Cardiac fibroblast (primary cell): ENCODE measurements around the gene SLC27A3.

ENCODE experiments used
- DNase-seq, 2 donors: peaks; one replicate each; pipeline versions ENCODE4 v3.0.0 to v3.0.0-alpha.2; 2010; ENCODE audit warnings: low read depth in 2 of 2
- H3K4me3 ChIP-seq, 2 donors: replicated peaks in 1 of 2; 1 replicate in 1 of 2; 2 replicates in 1 of 2; pipeline ENCODE4 v1.5.1; 2011; ENCODE audit warnings: low read depth in 2 of 2, low read length in 2 of 2, mild to moderate bottlenecking in 2 of 2, moderate library complexity in 1 of 2
- TF ChIP-seq, protein P1 (sequence below): IDR thresholded peaks from one replicate; pipeline ENCODE4 v1.5.1; 2011; ENCODE audit warnings: low read depth, mild to moderate bottlenecking, low read length, inconsistent platforms

SLC27A3 gene

DNA sequence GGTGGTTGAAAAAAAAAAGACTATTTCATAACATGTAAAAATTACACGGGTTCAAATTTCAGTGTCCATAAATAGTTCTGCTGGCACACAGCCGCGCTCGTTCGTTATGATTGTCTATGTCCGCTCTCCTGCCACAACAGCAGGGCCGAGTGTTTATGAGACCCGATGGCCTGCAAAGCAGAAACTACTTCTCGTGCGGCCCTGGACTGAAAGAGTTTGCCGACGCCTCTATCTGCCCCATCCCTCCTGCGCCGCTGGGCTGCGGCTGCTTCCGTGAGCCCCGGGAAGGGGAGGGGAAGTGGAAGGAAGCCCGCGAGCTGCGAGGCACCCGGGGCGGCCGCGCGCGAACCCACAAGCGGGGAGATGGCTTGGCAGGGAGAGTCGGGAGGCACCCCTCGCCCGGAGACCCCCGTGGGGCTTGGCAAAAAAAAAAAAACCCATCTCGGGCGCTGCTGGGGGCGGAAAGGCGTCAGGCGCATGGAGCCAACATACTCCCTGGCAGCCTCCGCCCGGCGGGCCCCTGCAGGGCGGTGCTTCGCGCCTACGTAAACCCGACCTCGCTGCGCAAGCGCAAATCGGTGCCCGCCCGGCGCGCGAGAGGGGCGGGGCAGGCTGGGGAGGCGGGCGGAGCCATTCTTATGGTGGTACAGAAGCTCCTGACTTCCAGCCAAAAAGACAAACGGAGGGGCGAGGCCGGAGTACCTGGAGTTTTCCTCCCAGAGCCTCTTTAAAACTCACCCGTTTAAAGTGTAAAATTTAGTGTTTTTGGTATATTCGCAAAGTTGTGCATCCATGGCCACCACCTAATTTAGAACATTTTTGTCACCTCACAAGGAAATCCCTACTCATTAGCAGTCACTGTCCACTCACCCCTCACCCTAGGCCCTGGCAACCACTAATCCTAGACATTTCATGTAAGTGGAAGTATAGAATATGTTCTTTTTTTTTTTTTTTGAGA is 8.3 kb downstream of the SLC27A3 start:
- TF ChIP-seq, protein P1, sequence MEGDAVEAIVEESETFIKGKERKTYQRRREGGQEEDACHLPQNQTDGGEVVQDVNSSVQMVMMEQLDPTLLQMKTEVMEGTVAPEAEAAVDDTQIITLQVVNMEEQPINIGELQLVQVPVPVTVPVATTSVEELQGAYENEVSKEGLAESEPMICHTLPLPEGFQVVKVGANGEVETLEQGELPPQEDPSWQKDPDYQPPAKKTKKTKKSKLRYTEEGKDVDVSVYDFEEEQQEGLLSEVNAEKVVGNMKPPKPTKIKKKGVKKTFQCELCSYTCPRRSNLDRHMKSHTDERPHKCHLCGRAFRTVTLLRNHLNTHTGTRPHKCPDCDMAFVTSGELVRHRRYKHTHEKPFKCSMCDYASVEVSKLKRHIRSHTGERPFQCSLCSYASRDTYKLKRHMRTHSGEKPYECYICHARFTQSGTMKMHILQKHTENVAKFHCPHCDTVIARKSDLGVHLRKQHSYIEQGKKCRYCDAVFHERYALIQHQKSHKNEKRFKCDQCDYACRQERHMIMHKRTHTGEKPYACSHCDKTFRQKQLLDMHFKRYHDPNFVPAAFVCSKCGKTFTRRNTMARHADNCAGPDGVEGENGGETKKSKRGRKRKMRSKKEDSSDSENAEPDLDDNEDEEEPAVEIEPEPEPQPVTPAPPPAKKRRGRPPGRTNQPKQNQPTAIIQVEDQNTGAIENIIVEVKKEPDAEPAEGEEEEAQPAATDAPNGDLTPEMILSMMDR: no peak
- DNase-seq: peak; percentile 91 to 96
- peak overlapping the region; percentile 65 to 69 for H3K4me3 ChIP-seq

DNA sequence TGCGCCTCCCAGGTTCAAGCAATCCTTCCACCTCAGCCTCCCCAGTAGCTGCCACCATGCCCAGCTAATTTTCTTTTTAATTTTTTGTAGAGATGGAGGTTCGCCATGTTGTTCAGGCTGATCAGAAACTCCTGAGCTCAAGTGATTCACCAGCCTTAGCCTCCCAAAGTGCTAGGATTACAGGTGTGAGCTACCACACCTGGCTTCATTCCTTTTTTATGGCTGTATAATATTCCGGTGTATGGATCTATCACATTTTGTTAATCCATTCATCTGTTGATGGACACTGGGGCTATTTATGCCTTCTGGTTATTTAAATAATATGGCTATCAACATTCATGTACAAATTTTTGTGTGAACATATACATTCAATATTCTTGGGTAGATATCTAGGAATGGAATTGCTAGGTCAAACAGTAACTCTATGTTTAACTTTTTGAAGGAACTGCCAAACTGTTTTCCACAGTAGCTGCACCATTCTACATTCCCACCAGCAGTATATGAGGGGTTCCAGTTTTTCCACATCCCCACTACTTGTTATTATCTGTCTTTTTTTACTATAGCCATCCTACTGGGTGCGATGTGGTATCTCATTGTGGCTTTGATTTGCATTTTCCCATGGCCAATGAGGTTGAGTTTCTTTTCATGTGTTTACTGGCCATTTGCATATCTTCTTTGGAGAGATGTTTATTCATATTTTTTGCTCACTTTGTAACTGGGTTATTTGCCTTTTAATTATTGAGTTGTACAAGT is 11.0 kb downstream of the SLC27A3 start:
- H3K4me3 ChIP-seq: no peak overlapping the region
- TF ChIP-seq, protein P1: no peak
- no peak for DNase-seq

DNA sequence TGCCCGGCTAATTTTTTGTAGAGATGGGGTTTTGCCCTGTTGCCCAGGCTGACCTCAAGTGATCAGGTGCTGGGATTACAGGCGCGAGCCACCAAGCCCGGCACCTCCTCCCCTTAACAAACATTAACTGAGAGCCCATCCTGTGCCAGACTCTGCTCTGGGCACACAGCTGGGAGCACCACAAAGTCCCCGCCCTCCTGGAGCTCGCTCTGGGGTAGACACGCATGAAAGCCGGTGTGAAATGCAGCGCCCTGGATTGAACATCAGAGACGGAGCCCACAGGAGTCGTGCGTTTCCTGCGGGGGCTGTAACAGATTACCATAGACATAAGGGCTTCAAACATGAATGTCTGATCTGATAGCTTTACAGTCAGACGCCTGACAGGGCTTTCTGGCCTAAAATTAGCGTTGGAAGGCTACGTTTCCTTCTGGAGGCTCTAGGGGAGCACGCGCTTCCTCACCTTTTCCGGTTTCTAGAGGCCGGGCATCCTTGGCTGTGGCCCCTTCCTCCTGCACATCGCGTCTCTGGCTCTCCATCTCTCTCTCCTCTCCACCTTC is 14.3 kb downstream of the SLC27A3 start:
- DNase-seq: peak in 1 of 2 donors; percentile 16
- no peak overlapping the region for H3K4me3 ChIP-seq
- TF ChIP-seq, protein P1: no peak

DNA sequence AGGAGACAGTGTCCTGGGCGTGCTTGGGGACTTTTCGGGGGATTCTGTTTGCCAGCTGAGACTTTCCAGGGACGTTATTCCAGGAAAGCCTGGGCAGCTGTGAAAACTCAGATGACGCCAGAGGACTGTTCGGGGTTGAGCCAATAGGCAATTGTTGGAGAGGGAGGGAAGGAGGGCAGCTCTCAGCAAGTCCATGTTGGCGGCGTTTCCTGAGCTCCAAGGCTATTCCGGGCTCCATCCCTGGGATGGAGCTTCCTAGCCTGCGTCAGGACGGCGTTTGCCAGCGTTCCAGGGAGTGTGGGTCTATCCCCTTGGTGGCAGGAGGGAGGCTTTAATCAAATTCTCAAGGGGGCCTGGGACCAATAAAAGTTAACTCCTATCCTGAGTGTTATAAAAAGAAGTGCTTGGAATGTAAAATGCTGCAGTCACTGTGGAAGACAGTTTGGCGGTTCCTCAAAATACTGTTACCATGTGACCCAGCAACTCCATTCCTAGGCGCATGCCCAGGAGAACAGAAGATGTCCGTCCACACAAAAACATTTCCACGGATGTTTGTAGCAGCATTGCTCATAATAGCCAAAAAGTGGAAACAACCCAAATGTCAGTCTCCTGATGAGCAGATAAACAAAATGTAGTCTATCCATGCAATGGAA is 15.2 kb downstream of the SLC27A3 start:
- peak; percentile 76 to 94 for DNase-seq
- TF ChIP-seq, protein P1: no peak

DNA sequence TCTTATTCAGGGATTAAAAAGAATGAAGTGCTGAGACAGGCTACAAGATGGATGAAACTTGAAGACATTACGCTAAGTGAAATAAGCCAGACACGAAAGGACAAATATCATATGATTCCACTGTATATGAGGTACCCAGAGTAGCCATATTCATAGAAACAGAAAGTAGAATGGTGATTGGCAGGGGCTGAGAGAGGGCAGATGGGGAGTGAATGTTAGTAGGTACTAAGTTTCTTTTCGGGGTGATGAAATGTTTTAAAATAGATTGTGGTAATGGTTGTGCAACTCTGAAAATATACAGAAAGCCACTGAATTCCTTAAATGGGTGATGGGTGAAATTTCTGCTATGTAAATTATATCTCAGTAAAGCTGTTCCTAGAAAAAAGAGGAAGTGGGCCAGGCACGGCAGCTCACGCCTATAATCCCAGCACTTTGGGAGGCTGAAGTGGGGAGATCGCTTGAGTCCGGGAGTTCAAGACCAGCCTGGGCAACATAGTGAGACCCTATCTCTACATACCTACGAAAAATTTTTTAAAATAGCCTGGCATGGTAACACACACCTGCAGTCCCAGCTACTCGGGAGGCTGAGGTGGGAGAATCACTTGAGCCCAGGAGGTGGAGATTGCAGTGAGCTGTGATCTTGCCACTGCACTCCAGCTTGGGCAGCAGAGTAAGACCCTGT is 15.9 kb downstream of the SLC27A3 start:
- peak overlapping the region; percentile 14 to 28 for H3K4me3 ChIP-seq
- DNase-seq: peak; percentile 88 to 92
- TF ChIP-seq, protein P1: no peak

More for the DNA sequence above, 15.2 kb downstream of the SLC27A3 start:
- peak overlapping the region; percentile 14 to 28 for H3K4me3 ChIP-seq
